GM23338 (cell line): Measurements from ENCODE around the gene PABPN1.

Experiments
- CREB1 ChIP-seq: fragments of 250-450 bp; sonication (Bioruptor Pico); IDR thresholded peaks from 2 replicates; pipeline ENCODE4 v1.5.0; 2020; ENCODE audit warnings: low read depth, mild to moderate bottlenecking, moderate library complexity
- EZH2 ChIP-seq: fragments of 200-600 bp; sonication (generic); IDR thresholded peaks from one replicate; pipeline ENCODE4 v1.8.0; 2017; ENCODE audit warnings: antibody characterized with exemption, mild to moderate bottlenecking, low read depth; ENCODE audit not compliant: unreplicated experiment
- EZH2phosphoT487 ChIP-seq: fragments of 200-600 bp; sonication (generic); IDR thresholded peaks from one replicate; pipeline ENCODE4 v1.8.1; 2018; ENCODE audit warnings: antibody characterized with exemption; ENCODE audit not compliant: unreplicated experiment
- JUNB ChIP-seq: IDR thresholded peaks from one replicate; pipeline ENCODE4 v1.6.1; 2016; ENCODE audit warnings: antibody characterized with exemption; ENCODE audit not compliant: unreplicated experiment
- POLR2AphosphoS5 ChIP-seq: IDR thresholded peaks from 2 replicates; pipeline ENCODE4 v1.6.1; 2016; ENCODE audit warnings: antibody characterized with exemption, low read depth
- ZNF114 ChIP-seq: fragments of 250-450 bp; sonication (Bioruptor Pico); IDR thresholded peaks from 2 replicates; pipeline ENCODE4 v1.5.0; 2020; ENCODE audit warnings: mild to moderate bottlenecking, moderate library complexity
- TF ChIP-seq, protein P1 (sequence below), 2 experiments: fragments of 200-600 bp in 1 of 2; sonication (generic) in 1 of 2; conservative IDR thresholded peaks; 2 replicates each; pipeline versions ENCODE4 v1.5.1 to v1.6.1; 2016 to 2017; ENCODE audit warnings: antibody characterized with exemption in 2 of 2, low read depth in 2 of 2, mild to moderate bottlenecking in 2 of 2, moderate library complexity in 1 of 2
- TF ChIP-seq, protein P2 (sequence below): IDR thresholded peaks from 2 replicates; pipeline ENCODE4 v1.6.1; 2016; ENCODE audit warnings: antibody characterized with exemption

GRCh38 chr14:23284654-23285529 is 36.4 kb upstream of the PABPN1 start:
- TF ChIP-seq, protein P1, sequence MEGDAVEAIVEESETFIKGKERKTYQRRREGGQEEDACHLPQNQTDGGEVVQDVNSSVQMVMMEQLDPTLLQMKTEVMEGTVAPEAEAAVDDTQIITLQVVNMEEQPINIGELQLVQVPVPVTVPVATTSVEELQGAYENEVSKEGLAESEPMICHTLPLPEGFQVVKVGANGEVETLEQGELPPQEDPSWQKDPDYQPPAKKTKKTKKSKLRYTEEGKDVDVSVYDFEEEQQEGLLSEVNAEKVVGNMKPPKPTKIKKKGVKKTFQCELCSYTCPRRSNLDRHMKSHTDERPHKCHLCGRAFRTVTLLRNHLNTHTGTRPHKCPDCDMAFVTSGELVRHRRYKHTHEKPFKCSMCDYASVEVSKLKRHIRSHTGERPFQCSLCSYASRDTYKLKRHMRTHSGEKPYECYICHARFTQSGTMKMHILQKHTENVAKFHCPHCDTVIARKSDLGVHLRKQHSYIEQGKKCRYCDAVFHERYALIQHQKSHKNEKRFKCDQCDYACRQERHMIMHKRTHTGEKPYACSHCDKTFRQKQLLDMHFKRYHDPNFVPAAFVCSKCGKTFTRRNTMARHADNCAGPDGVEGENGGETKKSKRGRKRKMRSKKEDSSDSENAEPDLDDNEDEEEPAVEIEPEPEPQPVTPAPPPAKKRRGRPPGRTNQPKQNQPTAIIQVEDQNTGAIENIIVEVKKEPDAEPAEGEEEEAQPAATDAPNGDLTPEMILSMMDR (conservative IDR thresholded peaks at IDR 0.05; ENCODE audit: low read depth in 2 of 2), result no peak
- TF ChIP-seq EZH2 (no peak), JUNB (no peak), POLR2AphosphoS5 (no peak), EZH2phosphoT487 (no peak), CREB1 (CRISPR knock-in tag) (no peak), ZNF114 (CRISPR knock-in tag) (no peak)
- TF ChIP-seq, protein P2, sequence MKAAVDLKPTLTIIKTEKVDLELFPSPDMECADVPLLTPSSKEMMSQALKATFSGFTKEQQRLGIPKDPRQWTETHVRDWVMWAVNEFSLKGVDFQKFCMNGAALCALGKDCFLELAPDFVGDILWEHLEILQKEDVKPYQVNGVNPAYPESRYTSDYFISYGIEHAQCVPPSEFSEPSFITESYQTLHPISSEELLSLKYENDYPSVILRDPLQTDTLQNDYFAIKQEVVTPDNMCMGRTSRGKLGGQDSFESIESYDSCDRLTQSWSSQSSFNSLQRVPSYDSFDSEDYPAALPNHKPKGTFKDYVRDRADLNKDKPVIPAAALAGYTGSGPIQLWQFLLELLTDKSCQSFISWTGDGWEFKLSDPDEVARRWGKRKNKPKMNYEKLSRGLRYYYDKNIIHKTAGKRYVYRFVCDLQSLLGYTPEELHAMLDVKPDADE, result no peak
